ENCODE data around the gene SYT5. TPM values are rescaled to one million over a fixed set of nuclear protein-coding genes. Genes with fewer than 3 reads are reported as not detected.

Gene SYT5
- total and polyA plus RNA-seq, 2 of the 13 experiments (the other 11 are each of a cell fraction or from before 2014, with no cell fraction given): not detected

GRCh38 chr19:55166530-55167268, 13.4 kb downstream of the SYT5 start, which contains the start of gene DNAAF3 (continued):
- TF ChIP-seq ETS1 (CRISPR knock-in tag; IDR thresholded peaks at IDR 0.05): no peak
- no peak for TF ChIP-seq TGIF2 (CRISPR knock-in tag; IDR thresholded peaks at IDR 0.05)
- TF ChIP-seq NCOR1 (IDR thresholded peaks at IDR 0.05; ENCODE audit: borderline replicate concordance, low read length): no peak
- no peak for TF ChIP-seq FOSL2 (CRISPR knock-in tag; IDR thresholded peaks at IDR 0.05)
- no peak for TF ChIP-seq NR2C2 (CRISPR knock-in tag; IDR thresholded peaks at IDR 0.05; ENCODE audit: borderline replicate concordance)
- no peak for TF ChIP-seq AKAP8 (CRISPR knock-in tag; IDR thresholded peaks at IDR 0.05)
- TF ChIP-seq CHCHD3 (CRISPR knock-in tag; IDR thresholded peaks at IDR 0.05): no peak
- no peak for TF ChIP-seq ZNF709 (CRISPR knock-in tag; IDR thresholded peaks at IDR 0.05)
- TF ChIP-seq, protein P1, sequence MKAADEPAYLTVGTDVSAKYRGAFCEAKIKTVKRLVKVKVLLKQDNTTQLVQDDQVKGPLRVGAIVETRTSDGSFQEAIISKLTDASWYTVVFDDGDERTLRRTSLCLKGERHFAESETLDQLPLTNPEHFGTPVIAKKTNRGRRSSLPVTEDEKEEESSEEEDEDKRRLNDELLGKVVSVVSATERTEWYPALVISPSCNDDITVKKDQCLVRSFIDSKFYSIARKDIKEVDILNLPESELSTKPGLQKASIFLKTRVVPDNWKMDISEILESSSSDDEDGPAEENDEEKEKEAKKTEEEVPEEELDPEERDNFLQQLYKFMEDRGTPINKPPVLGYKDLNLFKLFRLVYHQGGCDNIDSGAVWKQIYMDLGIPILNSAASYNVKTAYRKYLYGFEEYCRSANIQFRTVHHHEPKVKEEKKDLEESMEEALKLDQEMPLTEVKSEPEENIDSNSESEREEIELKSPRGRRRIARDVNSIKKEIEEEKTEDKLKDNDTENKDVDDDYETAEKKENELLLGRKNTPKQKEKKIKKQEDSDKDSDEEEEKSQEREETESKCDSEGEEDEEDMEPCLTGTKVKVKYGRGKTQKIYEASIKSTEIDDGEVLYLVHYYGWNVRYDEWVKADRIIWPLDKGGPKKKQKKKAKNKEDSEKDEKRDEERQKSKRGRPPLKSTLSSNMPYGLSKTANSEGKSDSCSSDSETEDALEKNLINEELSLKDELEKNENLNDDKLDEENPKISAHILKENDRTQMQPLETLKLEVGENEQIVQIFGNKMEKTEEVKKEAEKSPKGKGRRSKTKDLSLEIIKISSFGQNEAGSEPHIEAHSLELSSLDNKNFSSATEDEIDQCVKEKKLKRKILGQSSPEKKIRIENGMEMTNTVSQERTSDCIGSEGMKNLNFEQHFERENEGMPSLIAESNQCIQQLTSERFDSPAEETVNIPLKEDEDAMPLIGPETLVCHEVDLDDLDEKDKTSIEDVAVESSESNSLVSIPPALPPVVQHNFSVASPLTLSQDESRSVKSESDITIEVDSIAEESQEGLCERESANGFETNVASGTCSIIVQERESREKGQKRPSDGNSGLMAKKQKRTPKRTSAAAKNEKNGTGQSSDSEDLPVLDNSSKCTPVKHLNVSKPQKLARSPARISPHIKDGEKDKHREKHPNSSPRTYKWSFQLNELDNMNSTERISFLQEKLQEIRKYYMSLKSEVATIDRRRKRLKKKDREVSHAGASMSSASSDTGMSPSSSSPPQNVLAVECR (CRISPR knock-in tag; IDR thresholded peaks at IDR 0.05; ENCODE audit: borderline replicate concordance): peak; percentile 59; the same call in 1 of the 2 replicates
- no peak for TF ChIP-seq IKZF4 (CRISPR knock-in tag; IDR thresholded peaks at IDR 0.05; ENCODE audit: borderline replicate concordance, low read depth, not compliant biosample characterization)
- peak; percentile 81 for TF ChIP-seq ATF7 (IDR thresholded peaks at IDR 0.05)
- no peak for TF ChIP-seq ATF7 (CRISPR knock-in tag; IDR thresholded peaks at IDR 0.05)
- TF ChIP-seq NFYB (CRISPR knock-in tag; IDR thresholded peaks at IDR 0.05): peak; percentile 97
- peak; percentile 6; the same call in 1 of the 2 replicates for TF ChIP-seq SALL1 (CRISPR knock-in tag; IDR thresholded peaks at IDR 0.05)
- no peak for TF ChIP-seq ZNF354B (CRISPR knock-in tag; IDR thresholded peaks at IDR 0.05)
- TF ChIP-seq SP4 (CRISPR knock-in tag; IDR thresholded peaks at IDR 0.05): peak; percentile 97
- TF ChIP-seq MYPOP (CRISPR knock-in tag; IDR thresholded peaks at IDR 0.05): peak; percentile 63
- TF ChIP-seq, protein P2, sequence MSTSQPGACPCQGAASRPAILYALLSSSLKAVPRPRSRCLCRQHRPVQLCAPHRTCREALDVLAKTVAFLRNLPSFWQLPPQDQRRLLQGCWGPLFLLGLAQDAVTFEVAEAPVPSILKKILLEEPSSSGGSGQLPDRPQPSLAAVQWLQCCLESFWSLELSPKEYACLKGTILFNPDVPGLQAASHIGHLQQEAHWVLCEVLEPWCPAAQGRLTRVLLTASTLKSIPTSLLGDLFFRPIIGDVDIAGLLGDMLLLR (CRISPR knock-in tag; IDR thresholded peaks at IDR 0.05): no peak
- TF ChIP-seq ZNF44 (CRISPR knock-in tag; IDR thresholded peaks at IDR 0.05): no peak
- TF ChIP-seq, protein P3, sequence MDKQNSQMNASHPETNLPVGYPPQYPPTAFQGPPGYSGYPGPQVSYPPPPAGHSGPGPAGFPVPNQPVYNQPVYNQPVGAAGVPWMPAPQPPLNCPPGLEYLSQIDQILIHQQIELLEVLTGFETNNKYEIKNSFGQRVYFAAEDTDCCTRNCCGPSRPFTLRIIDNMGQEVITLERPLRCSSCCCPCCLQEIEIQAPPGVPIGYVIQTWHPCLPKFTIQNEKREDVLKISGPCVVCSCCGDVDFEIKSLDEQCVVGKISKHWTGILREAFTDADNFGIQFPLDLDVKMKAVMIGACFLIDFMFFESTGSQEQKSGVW (CRISPR knock-in tag; IDR thresholded peaks at IDR 0.05; ENCODE audit: borderline replicate concordance): no peak
- TF ChIP-seq ZNF30 (CRISPR knock-in tag; IDR thresholded peaks at IDR 0.05): no peak
- no peak for TF ChIP-seq GABPA (IDR thresholded peaks at IDR 0.05; ENCODE audit: low read depth, low read length)
- TF ChIP-seq GABPA (CRISPR knock-in tag; IDR thresholded peaks at IDR 0.05; ENCODE audit: low read depth): peak; percentile 50; the same call in 1 of the 2 replicates
- peak; percentile 95 for TF ChIP-seq MXI1 (IDR thresholded peaks at IDR 0.05; ENCODE audit: borderline replicate concordance, low read depth, low read length)
